Adrenal gland (tissue), 12 donors: ENCODE measurements around the gene LCE1D. TPM values are rescaled to one million over a fixed set of nuclear protein-coding genes. Genes with fewer than 3 reads are reported as not detected.

Source experiments
- DNase-seq, 7 donors: peaks; one replicate each; pipeline ENCODE4 v3.0.0-alpha.2; 2019 to 2020
- H3K27ac ChIP-seq, 5 donors: fragments of 200-600 bp; sonication (generic) in 4 of 5; 1 replicate in 3 of 5; 2 replicates in 2 of 5; pipeline versions ENCODE4 v1.5.1 to v1.8.0; 2016 to 2020; ENCODE audit warnings: mild to moderate bottlenecking in 1 of 5
- H3K27me3 ChIP-seq: fragments of 200-600 bp; 2 replicates; pipeline ENCODE4 v1.8.0; 2021
- H3K36me3 ChIP-seq, 2 donors: fragments of 200-600 bp; replicated peaks in 1 of 2; 1 replicate in 1 of 2; 2 replicates in 1 of 2; pipeline versions ENCODE4 v1.5.1 to v1.8.0; 2018 to 2022
- H3K4me1 ChIP-seq, 2 donors: fragments of 200-600 bp; replicated peaks in 1 of 2; 1 replicate in 1 of 2; 2 replicates in 1 of 2; pipeline versions ENCODE4 v1.5.1 to v1.8.0; 2018 to 2021
- H3K4me3 ChIP-seq, 4 donors: fragments of 200-600 bp; sonication (generic) in 3 of 4; one replicate each; pipeline ENCODE4 v1.5.1; 2016 to 2018
- H3K9me3 ChIP-seq, 3 donors: fragments of 200-600 bp; sonication (generic) in 1 of 3; replicated peaks in 1 of 3; 1 replicate in 2 of 3; 2 replicates in 1 of 3; pipeline versions ENCODE4 v1.5.1 to v1.8.0; 2016 to 2021
- CTCF ChIP-seq, 6 experiments: fragments of 450-650 bp in 4 of 6; fragments of 200-600 bp in 2 of 6; sonication (generic) in 1 of 6; IDR thresholded peaks; 1 replicate in 5 of 6; 2 replicates in 1 of 6; pipeline versions ENCODE4 v1.5.1 to v1.8.0; 2016 to 2021; ENCODE audit warnings: antibody characterized with exemption in 6 of 6, mild to moderate bottlenecking in 2 of 6, moderate library complexity in 1 of 6
- POLR2A ChIP-seq, 2 donors: fragments of 450-650 bp; IDR thresholded peaks; one replicate each; pipeline ENCODE4 v1.6.1; 2017; ENCODE audit warnings: antibody characterized with exemption in 2 of 2, mild to moderate bottlenecking in 2 of 2, moderate library complexity in 1 of 2
- WGBS, 4 donors: extraction: QIAGEN DNeasy Blood & Tissue Kit in 2 of 4; methylation state at CpG; one replicate each; pipeline versions ENCODE4 v1.1.5 to v1.1.7; 2013 to 2017; 5-methylcytosine and 5-hydroxymethylcytosine counted together
- intact Hi-C, 2 donors: fragments of 100-400 bp; cut with DNase I; formaldehyde crosslinking; loops; one replicate each; pipeline versions ENCODE4 v1.14.1 to v1.15.0; 2022 to 2023
- polyA plus RNA-seq, 3 donors: library from polyadenylated mRNA; stranded (reverse); fragments of 200-250 nt in 2 of 3; fragments of 350-450 nt in 1 of 3; fragmentation: Illumina TruSeq in 1 of 3; extraction: RNeasy Lipid Tissue Mini Kit (QIAGEN cat#74804) in 1 of 3; gene quantifications; one replicate each; pipeline ENCODE4 v1.2.3, GENCODE V29; 2013 to 2014
- total RNA-seq, 9 donors: library from RNA; depleted of rRNA in 4 of 9; stranded (reverse); fragments of >200 nt in 4 of 9; fragments of 120-200 nt in 1 of 9; fragmentation: NEBNext Ultra II Directional in 1 of 9; extraction: Animal tissue kit (Norgen Biotek cat#: 25700) in 1 of 9; gene quantifications; one replicate each; pipeline versions ENCODE4 v1.1.0 to v1.2.4, GENCODE V29; 2013 to 2023
- donor health status: healthy with polysubstance abuse.
- donor health status: Bipolar disorder and iron deficiency.
- donor health status: DM: yes; HTN: yes; CAD: no.
- donor health status: DM: no; HTN: no; CAD: no.
- donor health status: DM: no; HTN: no; CAD: no.
- donor health status: DM: yes; HTN: yes; CAD: no.

LCE1D gene
- total and polyA plus RNA-seq, 12 donors: not detected

GRCh38 chr1:152795686-152796085 is 835 bp upstream of the LCE1D start:
- H3K9me3 ChIP-seq: no peaks in the 10 kb centered on the region
- 40 to 57% (median 51%) methylated on average over 4 of the region's 4 CpGs for WGBS, 4 donors
- no peak overlapping the region for H3K27ac ChIP-seq
- no peak for TF ChIP-seq POLR2A (IDR thresholded peaks at IDR 0.05)
- no peak for TF ChIP-seq CTCF (IDR thresholded peaks at IDR 0.05)
- H3K4me1 ChIP-seq: no peaks in the 10 kb centered on the region
- H3K4me3 ChIP-seq: no peak overlapping the region
- DNase-seq: no peak
- no peaks in the 10 kb centered on the region for H3K27me3 ChIP-seq
- intact Hi-C loops: no loop called here
- H3K36me3 ChIP-seq: no peaks in the 10 kb centered on the region

- no peak overlapping the region for H3K4me3 ChIP-seq
- H3K36me3 ChIP-seq: no peaks in the 10 kb centered on the region
- TF ChIP-seq CTCF (IDR thresholded peaks at IDR 0.05) (no peak), POLR2A (IDR thresholded peaks at IDR 0.05) (no peak)
- WGBS, 4 donors: 14 to 55% (median 41%) methylated on average over 1 of the region's 1 CpG
- H3K4me1 ChIP-seq: no peaks in the 10 kb centered on the region
- H3K9me3 ChIP-seq: no peaks in the 10 kb centered on the region
- intact Hi-C loops: no loop called here
- H3K27me3 ChIP-seq: no peaks in the 10 kb centered on the region
- no peak for DNase-seq
- no peak overlapping the region for H3K27ac ChIP-seq
These were observed 4.8 kb downstream of the LCE1D start for GRCh38 chr1:152801333-152801732.

GRCh38 chr1:152806576-152806975 is 10.1 kb downstream of the LCE1D start, which contains the start of gene LCE1C:
Gene LCE1C (minus strand): TSS chr1:152806651. CDS start chr1:152805478, 1,173 bp downstream.
- no peaks in the 10 kb centered on the region for H3K9me3 ChIP-seq
- TF ChIP-seq POLR2A (IDR thresholded peaks at IDR 0.05): no peak
- TF ChIP-seq CTCF (IDR thresholded peaks at IDR 0.05): no peak
- no peak for DNase-seq
- intact Hi-C loops: no loop called here
- no peaks in the 10 kb centered on the region for H3K36me3 ChIP-seq
- WGBS, 4 donors: 48 to 63% (median 59%) methylated on average over 2 to 3 of the region's 3 CpGs
- no peaks in the 10 kb centered on the region for H3K27me3 ChIP-seq
- no peak within 1 kb of the TSS for H3K4me3 ChIP-seq
- H3K27ac ChIP-seq: no peak within 1 kb of the TSS
- H3K4me1 ChIP-seq: no peaks in the 10 kb centered on the region

GRCh38 chr1:152811050-152811449 is 14.5 kb downstream of the LCE1D start:
- no peak overlapping the region for H3K27ac ChIP-seq
- 43 to 92% (median 74%) methylated on average over 1 to 2 of the region's 2 CpGs for WGBS, 4 donors
- TF ChIP-seq POLR2A (IDR thresholded peaks at IDR 0.05) (no peak), CTCF (IDR thresholded peaks at IDR 0.05) (no peak)
- intact Hi-C loops: no loop called here
- no peak for DNase-seq
- H3K4me1 ChIP-seq: no peaks in the 10 kb centered on the region
- H3K4me3 ChIP-seq: no peak overlapping the region
- H3K9me3 ChIP-seq: no peaks in the 10 kb centered on the region
- H3K27me3 ChIP-seq: no peaks in the 10 kb centered on the region
- H3K36me3 ChIP-seq: no peaks in the 10 kb centered on the region
